Measurements from ENCODE around the gene C1orf56. TPM values are rescaled to one million over a fixed set of nuclear protein-coding genes. Genes with fewer than 3 reads are reported as not detected.

Gene C1orf56
- total RNA-seq (2014; rRNA removed; shearing (Covaris generic)) = 2.4 and 3.1 TPM in 2 replicates

- DNase-seq (ENCODE audit: low spot score) = peak; percentile 58
These were observed at the start of gene C1orf56 for GRCh38 chr1:151047591-151047924. C1orf56 (plus strand) TSS chr1:151047751; CDS start chr1:151047848, 97 bp downstream.

GRCh38 chr1:150997949-150998348 lies 49.6 kb upstream of the C1orf56 start:
- DNase-seq (ENCODE audit: low spot score) = no peak

- DNase-seq (ENCODE audit: low spot score) = no peak
These were observed 48.4 kb upstream of the C1orf56 start for GRCh38 chr1:150999051-150999674.

- no peak for DNase-seq (ENCODE audit: low spot score)
These were observed 47.6 kb upstream of the C1orf56 start for GRCh38 chr1:150999926-151000325.

- no peak for DNase-seq (ENCODE audit: low spot score)
These were observed 47.1 kb upstream of the C1orf56 start for GRCh38 chr1:151000408-151000807.

GRCh38 chr1:151001602-151002001 lies 45.9 kb upstream of the C1orf56 start:
- no peak for DNase-seq (ENCODE audit: low spot score)

GRCh38 chr1:151002051-151002450 lies 45.5 kb upstream of the C1orf56 start:
- no peak for DNase-seq (ENCODE audit: low spot score)

- no peak for DNase-seq (ENCODE audit: low spot score)
These were observed 44.9 kb upstream of the C1orf56 start for GRCh38 chr1:151002611-151003010.

- no peak for DNase-seq (ENCODE audit: low spot score)
These were observed 44.4 kb upstream of the C1orf56 start for GRCh38 chr1:151003180-151003579.

GRCh38 chr1:151005729-151006319 lies 41.7 kb upstream of the C1orf56 start:
- peak; percentile 51 for DNase-seq (ENCODE audit: low spot score)

GRCh38 chr1:151006327-151007052 lies 41.1 kb upstream of the C1orf56 start, which contains the start of gene MINDY1:
MINDY1 (minus strand) TSS chr1:151006902; CDS start chr1:151002617, 4,285 bp downstream.
- DNase-seq (ENCODE audit: low spot score) = peak; percentile 88

GRCh38 chr1:151007853-151008243 lies 39.7 kb upstream of the C1orf56 start:
- DNase-seq (ENCODE audit: low spot score) = no peak

- peak; percentile 99 for DNase-seq (ENCODE audit: low spot score)
These were observed 39.0 kb upstream of the C1orf56 start, which contains the start of gene PRUNE1 for GRCh38 chr1:151008244-151009205. PRUNE1 (plus strand) TSS chr1:151008449; CDS start chr1:151008633, 184 bp downstream.

- DNase-seq (ENCODE audit: low spot score) = no peak
These were observed 38.4 kb upstream of the C1orf56 start for GRCh38 chr1:151009206-151009587.

- DNase-seq (ENCODE audit: low spot score) = no peak
These were observed 37.7 kb upstream of the C1orf56 start for GRCh38 chr1:151009674-151010345.

- DNase-seq (ENCODE audit: low spot score) = no peak
These were observed 37.2 kb upstream of the C1orf56 start for GRCh38 chr1:151010346-151010726.

GRCh38 chr1:151011154-151011850 lies 36.2 kb upstream of the C1orf56 start:
- no peak for DNase-seq (ENCODE audit: low spot score)

GRCh38 chr1:151012684-151013471 lies 34.7 kb upstream of the C1orf56 start:
- DNase-seq (ENCODE audit: low spot score) = peak; percentile 69

- peak; percentile 50 for DNase-seq (ENCODE audit: low spot score)
These were observed 34.0 kb upstream of the C1orf56 start for GRCh38 chr1:151013518-151013917.
